SK-N-SH treated with all-trans-retinoic acid at 6 μM for 48 hours (cell line): ENCODE data around the gene HINT1.
"Not testable (repeated sequence)": the region's sequence is repeated elsewhere in the genome, so short reads cannot be mapped to it uniquely, and the experiment has no call there.

Experiments
- ARNTL ChIP-seq: fragments of 450-650 bp; formaldehyde crosslinking; IDR thresholded peaks from 2 replicates; pipeline ENCODE4 v1.5.0; 2020; ENCODE audit warnings: low read depth, mild to moderate bottlenecking, moderate library complexity, borderline replicate concordance
- CSDC2 ChIP-seq: fragments of 250-450 bp; sonication (Bioruptor Pico); IDR thresholded peaks from 2 replicates; pipeline ENCODE4 v1.5.0; 2020; ENCODE audit warnings: mild to moderate bottlenecking, moderate library complexity
- GLIS3 ChIP-seq: fragments of 250-450 bp; sonication (Bioruptor Pico); IDR thresholded peaks from 2 replicates; pipeline ENCODE4 v1.5.0; 2020; ENCODE audit warnings: mild to moderate bottlenecking, moderate library complexity
- OSR1 ChIP-seq: fragments of 250-450 bp; sonication (Bioruptor Pico); IDR thresholded peaks from 2 replicates; pipeline ENCODE4 v1.8.0; 2022; ENCODE audit warnings: moderate library complexity, mild to moderate bottlenecking, inconsistent platforms
- PPARA ChIP-seq: fragments of 250-450 bp; sonication (Bioruptor Pico); IDR thresholded peaks from 2 replicates; pipeline ENCODE4 v1.5.0; 2020; ENCODE audit warnings: mild to moderate bottlenecking, borderline replicate concordance
- RARB ChIP-seq: fragments of 250-450 bp; sonication (Bioruptor Pico); IDR thresholded peaks from 2 replicates; pipeline ENCODE4 v1.8.0; 2021; ENCODE audit warnings: mild to moderate bottlenecking, moderate library complexity
- TF ChIP-seq, protein P1 (sequence below): fragments of 250-450 bp; sonication (Bioruptor Pico); IDR thresholded peaks from 2 replicates; pipeline ENCODE4 v1.5.0; 2020; ENCODE audit warnings: mild to moderate bottlenecking, moderate library complexity
- TF ChIP-seq, protein P2 (sequence below): fragments of 250-450 bp; sonication (Bioruptor Pico); IDR thresholded peaks from 2 replicates; pipeline ENCODE4 v1.5.1; 2020; ENCODE audit warnings: low read depth, mild to moderate bottlenecking, moderate library complexity

GRCh38 chr5:131193897-131194296 is 28.8 kb upstream of the HINT1 start:
- TF ChIP-seq PPARA; GLIS3 (CRISPR knock-in tag); ARNTL (CRISPR knock-in tag); CSDC2 (CRISPR knock-in tag); RARB (CRISPR knock-in tag); OSR1 (CRISPR knock-in tag): not testable (repeated sequence)
- TF ChIP-seq, protein P1, sequence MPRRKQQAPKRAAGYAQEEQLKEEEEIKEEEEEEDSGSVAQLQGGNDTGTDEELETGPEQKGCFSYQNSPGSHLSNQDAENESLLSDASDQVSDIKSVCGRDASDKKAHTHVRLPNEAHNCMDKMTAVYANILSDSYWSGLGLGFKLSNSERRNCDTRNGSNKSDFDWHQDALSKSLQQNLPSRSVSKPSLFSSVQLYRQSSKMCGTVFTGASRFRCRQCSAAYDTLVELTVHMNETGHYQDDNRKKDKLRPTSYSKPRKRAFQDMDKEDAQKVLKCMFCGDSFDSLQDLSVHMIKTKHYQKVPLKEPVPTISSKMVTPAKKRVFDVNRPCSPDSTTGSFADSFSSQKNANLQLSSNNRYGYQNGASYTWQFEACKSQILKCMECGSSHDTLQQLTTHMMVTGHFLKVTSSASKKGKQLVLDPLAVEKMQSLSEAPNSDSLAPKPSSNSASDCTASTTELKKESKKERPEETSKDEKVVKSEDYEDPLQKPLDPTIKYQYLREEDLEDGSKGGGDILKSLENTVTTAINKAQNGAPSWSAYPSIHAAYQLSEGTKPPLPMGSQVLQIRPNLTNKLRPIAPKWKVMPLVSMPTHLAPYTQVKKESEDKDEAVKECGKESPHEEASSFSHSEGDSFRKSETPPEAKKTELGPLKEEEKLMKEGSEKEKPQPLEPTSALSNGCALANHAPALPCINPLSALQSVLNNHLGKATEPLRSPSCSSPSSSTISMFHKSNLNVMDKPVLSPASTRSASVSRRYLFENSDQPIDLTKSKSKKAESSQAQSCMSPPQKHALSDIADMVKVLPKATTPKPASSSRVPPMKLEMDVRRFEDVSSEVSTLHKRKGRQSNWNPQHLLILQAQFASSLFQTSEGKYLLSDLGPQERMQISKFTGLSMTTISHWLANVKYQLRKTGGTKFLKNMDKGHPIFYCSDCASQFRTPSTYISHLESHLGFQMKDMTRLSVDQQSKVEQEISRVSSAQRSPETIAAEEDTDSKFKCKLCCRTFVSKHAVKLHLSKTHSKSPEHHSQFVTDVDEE (CRISPR knock-in tag): not testable (repeated sequence)
- TF ChIP-seq, protein P2, sequence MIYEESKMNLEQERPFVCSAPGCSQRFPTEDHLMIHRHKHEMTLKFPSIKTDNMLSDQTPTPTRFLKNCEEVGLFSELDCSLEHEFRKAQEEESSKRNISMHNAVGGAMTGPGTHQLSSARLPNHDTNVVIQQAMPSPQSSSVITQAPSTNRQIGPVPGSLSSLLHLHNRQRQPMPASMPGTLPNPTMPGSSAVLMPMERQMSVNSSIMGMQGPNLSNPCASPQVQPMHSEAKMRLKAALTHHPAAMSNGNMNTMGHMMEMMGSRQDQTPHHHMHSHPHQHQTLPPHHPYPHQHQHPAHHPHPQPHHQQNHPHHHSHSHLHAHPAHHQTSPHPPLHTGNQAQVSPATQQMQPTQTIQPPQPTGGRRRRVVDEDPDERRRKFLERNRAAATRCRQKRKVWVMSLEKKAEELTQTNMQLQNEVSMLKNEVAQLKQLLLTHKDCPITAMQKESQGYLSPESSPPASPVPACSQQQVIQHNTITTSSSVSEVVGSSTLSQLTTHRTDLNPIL: not testable (repeated sequence)
